GM18867 (cell line): ENCODE results near the gene SUPT4H1.

Experiments
- ATAC-seq: cut with Tn5 transposase; IDR thresholded peaks from one replicate; pipeline ENCODE4 v1.9.1; 2021; ENCODE audit warnings: mild to moderate bottlenecking, moderate library complexity; ENCODE audit not compliant: unreplicated experiment

SUPT4H1 gene

GRCh38 chr17:58381124-58382035 is 29.4 kb upstream of the SUPT4H1 start:
- ATAC-seq = no peak

- no peak for ATAC-seq
These were observed 28.5 kb upstream of the SUPT4H1 start for GRCh38 chr17:58380207-58381123.

GRCh38 chr17:58379511-58379824 is 27.5 kb upstream of the SUPT4H1 start:
- no peak for ATAC-seq

- ATAC-seq = no peak
These were observed 26.9 kb upstream of the SUPT4H1 start for GRCh38 chr17:58378733-58379510.

- no peak for ATAC-seq
These were observed 25.7 kb upstream of the SUPT4H1 start for GRCh38 chr17:58377661-58378060.

GRCh38 chr17:58377093-58377601 is 25.1 kb upstream of the SUPT4H1 start:
- ATAC-seq = no peak

- no peak for ATAC-seq
These were observed 24.5 kb upstream of the SUPT4H1 start for GRCh38 chr17:58376472-58377000.

- ATAC-seq = no peak
These were observed 23.8 kb upstream of the SUPT4H1 start for GRCh38 chr17:58375811-58376210.

GRCh38 chr17:58375256-58375655 is 23.3 kb upstream of the SUPT4H1 start:
- ATAC-seq = no peak

GRCh38 chr17:58373923-58374322 is 21.9 kb upstream of the SUPT4H1 start:
- no peak for ATAC-seq

- no peak for ATAC-seq
These were observed 21.0 kb upstream of the SUPT4H1 start for GRCh38 chr17:58373003-58373402.

- no peak for ATAC-seq
These were observed 19.4 kb upstream of the SUPT4H1 start for GRCh38 chr17:58371300-58371950.

- ATAC-seq = no peak
These were observed 18.7 kb upstream of the SUPT4H1 start for GRCh38 chr17:58370716-58371115.

- no peak for ATAC-seq
These were observed 18.3 kb upstream of the SUPT4H1 start for GRCh38 chr17:58370309-58370708.

GRCh38 chr17:58369214-58370031 is 17.4 kb upstream of the SUPT4H1 start:
- ATAC-seq = no peak

GRCh38 chr17:58368860-58369213 is 16.8 kb upstream of the SUPT4H1 start:
- ATAC-seq = no peak

- no peak for ATAC-seq
These were observed 15.5 kb upstream of the SUPT4H1 start for GRCh38 chr17:58367461-58367860.

- no peak for ATAC-seq
These were observed 14.1 kb upstream of the SUPT4H1 start for GRCh38 chr17:58365980-58366595.
